Stimulated activated CD8-positive, alpha-beta memory T cell treated with anti-CD3 and anti-CD28 coated beads, Interleukin-15, amount 100 ng/mL, for 1 hour (primary cell): ENCODE data around the gene MAML3.
"Not testable (repeated sequence)": the region's sequence is repeated elsewhere in the genome, so short reads cannot be mapped to it uniquely, and the experiment has no call there.

Source experiments
- DNase-seq: peaks from one replicate; pipeline ENCODE4 v3.0.0-alpha.2; 2020; ENCODE audit warnings: low read depth

The MAML3 gene

GRCh38 chr4:139725236-139725635 lies 428.7 kb downstream of the MAML3 start:
- no peak for DNase-seq

DNA sequence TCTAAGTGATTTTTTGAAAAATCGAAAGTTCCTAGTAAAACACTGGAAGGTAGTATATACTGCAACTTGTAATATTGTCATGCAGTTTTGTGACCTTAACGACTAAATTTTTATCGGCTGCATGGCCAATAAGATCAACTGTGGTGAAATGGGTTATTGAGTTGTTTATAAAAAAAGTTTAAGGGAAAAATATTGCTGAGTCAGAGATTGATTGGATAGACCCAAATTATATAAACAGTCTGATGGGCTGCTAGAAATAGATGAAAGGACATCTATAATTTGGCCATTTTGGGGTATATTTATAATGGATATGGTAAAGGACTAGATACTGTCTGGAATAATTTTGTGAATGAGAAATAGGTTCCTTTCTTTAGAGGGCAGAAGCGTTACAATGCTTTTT lies 432.2 kb downstream of the MAML3 start:
- no peak for DNase-seq

- DNase-seq: no peak
Measured at GRCh38 chr4:139720806-139721205, 433.2 kb downstream of the MAML3 start.

DNA sequence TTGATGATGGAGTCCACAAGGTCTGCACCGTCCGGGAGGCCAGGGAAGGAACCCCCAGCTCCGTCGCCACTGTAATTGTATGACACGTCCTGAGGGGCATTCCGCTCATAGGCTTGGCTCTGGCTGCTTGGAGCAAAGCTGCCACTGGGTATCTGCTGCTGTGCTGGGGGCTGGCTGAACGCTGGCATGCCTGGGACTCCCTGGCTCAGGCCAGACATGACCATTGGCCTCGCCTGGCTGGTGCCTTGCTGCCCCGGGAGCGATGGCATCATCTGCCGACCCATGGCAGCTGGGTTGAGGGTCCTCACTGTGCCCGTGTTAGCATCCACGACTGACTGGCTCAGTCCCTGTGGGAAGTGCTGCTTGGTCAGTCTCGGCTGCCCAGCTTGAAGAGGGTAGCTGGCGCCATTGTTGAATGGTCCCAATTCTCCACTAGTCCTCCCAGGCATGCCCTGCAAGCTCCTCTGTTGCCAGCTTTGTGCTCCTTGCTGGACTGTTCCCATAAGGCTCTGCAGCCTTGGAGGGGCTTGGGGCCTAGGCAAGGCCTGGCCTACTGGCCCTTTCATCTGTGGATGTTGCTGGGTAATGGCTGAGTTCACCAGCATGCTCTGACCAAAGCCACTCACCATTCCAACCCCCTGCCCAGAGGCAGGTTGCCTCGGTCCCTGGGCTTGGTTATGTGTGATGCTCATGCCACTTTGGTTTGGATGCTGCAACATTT lies 434.4 kb downstream of the MAML3 start:
- no peak for DNase-seq

DNA sequence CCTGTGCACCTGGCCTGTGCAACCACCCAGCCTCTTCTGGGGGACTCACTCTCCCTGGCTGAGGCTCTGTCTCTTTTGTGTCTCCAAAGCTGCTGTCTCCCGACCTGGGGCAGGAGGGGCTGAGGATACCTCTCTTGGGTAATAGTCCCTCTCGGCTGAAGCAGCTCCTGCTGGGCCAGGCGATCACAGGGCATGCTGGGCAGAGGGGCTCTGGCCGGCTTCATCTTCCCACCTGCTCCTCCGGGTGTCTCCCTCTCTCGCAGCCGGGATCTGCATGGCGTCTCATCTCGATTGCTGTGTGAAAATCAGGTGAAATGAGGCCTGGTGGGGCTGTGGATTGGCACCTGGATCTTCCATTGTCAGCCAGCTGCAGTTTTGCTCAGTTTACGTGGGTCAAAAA lies 435.2 kb downstream of the MAML3 start:
- DNase-seq: no peak

GRCh38 chr4:139718358-139718757 lies 435.6 kb downstream of the MAML3 start:
- no peak for DNase-seq

DNA sequence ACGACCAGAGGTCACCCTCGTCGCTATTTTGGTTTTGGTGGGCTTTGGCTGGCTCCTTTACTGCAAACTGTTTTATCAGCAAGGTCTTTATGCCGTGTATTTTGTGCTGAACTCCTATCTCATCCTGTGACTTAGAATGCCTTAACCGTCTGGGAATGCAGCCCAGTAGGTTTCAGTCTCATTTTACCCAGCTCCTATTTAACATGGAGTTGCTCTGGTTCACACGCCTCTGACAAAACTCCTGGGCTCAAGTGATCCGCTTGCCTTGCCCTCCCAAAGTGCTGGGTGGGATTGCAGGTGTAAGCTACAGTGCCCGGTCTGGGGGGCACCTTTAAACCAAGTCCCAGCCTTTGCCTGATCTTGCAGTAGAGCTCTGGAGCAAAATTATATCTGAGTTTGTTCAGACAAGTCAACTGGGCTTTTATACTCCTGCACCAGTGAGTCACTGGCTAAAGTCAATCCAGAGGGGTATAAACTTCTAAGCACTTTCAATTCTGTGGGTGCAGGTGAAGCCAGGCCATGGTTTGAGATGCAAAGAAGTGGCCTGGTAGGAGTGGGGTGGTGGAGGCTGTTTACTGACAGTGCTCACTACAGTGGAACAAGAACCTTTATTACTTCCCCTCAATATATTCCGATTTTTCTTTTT lies 438.1 kb downstream of the MAML3 start:
- DNase-seq: no peak

GRCh38 chr4:139712882-139713281 lies 441.1 kb downstream of the MAML3 start:
- DNase-seq: no peak

- DNase-seq: no peak
Measured at GRCh38 chr4:139711461-139711860, 442.5 kb downstream of the MAML3 start.

- no peak for DNase-seq
Measured at GRCh38 chr4:139710073-139710472, 443.9 kb downstream of the MAML3 start.

- DNase-seq: no peak
Measured at GRCh38 chr4:139709660-139710059, 444.3 kb downstream of the MAML3 start.

DNA sequence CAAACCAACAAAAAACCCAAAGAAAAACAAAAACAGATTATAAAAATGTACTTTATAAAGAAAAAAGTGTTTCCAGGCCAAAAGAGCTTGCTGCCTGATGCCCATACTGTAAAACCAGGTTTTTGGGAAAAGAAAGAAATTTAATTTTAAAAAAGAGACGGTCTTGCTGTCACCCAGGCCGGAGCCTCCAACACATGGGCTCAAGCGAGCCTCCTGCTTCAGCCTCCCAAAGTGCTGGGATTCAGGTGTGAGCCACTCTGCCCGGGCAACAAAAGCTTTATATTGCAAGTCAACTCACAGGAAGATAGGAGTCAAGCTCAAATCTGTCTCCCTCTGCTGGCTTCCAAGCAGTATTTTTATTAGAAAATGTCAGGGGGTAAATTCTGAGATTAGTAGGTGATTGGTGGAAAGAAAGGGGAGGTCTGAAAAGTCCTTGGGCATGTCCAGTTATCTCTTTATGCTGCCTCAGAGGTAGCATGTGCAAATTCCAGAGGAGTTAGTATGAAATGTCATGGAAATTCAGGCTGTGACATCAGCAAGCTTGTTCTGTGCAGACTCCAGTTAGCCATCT lies 449.0 kb downstream of the MAML3 start:
- no peak for DNase-seq

DNA sequence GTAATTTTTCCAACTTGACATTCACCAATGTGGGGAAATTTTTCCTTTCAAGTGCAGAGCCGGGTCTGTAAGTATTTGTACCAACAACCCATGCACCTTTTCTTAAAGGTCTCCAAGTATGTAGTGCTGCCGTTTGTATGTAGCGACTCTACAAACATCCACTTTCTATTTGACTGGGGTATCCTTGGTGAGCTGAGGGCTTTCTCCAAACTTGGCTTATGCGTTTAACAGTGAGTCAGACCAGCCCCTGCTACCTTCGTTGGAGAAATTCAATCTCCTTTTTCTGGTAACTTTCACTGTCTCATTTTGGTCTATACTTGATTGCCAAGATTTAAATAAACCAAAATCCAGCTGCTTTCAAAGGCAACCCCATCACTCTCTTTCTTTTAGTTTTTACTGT lies 453.4 kb downstream of the MAML3 start:
- no peak for DNase-seq

DNA sequence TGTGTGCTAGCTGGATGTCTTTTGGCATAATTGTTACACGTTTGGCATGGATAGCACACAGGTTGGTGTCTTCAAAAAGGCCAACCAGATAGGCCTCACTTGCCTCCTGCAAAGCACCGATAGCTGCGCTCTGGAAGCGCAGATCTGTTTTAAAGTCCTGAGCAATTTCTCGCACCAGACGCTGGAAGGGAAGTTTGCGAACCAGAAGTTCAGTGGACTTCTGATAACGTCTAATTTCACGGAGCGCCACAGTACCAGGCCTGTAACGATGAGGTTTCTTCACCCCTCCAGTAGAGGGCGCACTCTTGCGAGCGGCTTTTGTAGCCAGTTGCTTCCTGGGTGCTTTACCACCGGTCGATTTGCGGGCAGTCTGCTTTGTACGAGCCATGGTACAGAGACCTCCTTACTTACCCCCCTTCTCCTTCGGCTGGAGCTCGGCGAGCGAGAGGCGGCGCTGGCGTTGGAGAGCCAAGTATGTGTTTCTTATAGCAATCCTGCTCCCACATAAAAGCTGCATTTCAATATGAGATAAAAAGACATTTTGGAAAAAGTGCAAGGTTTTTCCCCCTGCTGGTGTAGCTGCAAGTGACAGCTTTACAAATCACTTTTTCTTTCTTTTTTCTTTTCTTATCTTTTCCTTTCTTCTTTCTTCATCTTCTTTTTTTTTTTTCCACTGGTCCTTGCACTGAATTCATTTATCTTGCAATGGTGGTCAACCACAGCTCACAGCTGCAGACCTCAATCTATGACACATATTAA lies 455.6 kb downstream of the MAML3 start:
- not testable (repeated sequence) for DNase-seq

DNA sequence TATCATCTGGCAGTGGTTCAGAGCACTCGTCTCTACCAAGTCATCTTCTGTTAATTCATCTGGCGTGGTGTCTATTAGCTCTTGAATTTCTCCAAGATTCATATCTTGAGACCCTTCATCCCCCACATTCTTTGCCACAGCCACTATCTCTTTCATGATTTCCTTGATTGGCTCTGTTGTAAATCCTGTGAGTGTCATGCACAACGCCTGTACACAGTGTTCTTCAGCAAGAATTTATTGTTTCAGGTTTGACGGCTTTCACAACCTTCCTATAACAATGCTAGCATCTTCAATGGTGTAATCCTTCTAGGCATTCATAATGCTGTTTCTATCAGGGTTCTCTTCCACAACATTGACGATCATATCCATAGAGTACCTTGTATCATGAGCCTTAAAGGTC lies 457.5 kb downstream of the MAML3 start:
- no peak for DNase-seq

DNA sequence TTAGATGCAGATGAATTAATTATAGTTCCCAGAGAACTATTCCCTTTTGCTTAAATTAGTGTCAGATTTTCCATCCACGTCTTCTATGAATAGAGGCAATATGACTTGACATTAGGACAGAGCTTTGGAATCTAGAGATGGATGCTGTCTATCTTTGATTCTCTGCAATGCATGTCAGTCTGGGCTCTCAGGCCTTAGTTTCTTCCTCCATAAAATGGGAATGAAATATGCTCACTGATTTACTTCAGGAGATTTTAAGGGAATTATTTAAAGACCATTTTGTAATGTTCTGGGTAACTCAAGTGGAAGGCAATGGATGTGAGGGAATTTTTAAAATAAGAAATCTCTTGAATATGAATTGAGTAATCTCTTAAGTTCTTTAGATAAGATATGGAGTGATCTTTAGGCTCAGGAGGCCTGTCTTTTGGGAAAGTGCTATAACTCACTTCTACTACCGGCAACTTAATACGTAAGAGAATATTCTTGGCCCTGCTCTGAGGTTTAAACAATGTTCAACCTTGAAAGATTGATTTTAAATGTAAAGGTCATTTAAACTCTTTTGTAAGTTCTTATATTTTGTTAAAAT lies 459.4 kb downstream of the MAML3 start:
- no peak for DNase-seq

DNA sequence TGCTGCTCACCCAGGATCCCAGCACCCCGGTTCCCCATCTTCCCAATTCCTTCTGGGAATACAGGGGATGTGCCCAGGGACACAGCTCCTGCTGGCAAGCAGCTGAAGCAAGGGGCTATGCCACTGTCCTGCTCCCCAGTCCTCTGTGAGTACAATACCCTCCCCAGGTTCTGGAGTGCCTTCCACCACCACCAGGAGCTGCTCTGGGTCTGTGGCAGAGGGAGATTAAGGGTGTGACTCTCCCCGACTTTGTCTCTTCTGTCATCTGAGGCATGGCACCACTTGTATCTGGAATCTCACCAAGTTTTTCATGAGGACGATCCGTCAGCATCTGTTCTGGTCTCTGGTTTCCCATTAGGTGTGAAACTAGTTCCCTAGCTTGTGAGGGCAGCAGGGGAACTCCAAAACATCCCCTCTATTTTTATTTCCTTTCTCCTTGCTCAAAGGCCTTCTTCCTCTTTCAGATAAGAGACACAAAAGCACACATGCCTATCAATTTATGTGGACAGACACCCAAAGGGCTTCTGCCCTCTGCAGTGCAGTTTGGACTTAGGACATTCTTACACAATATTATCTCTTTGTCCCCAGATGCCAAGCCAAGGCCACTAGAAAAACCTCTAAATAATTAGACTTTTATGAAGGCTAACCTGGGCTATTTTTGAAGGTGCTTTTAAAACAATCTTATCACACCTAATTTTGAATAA lies 461.5 kb downstream of the MAML3 start:
- no peak for DNase-seq

DNA sequence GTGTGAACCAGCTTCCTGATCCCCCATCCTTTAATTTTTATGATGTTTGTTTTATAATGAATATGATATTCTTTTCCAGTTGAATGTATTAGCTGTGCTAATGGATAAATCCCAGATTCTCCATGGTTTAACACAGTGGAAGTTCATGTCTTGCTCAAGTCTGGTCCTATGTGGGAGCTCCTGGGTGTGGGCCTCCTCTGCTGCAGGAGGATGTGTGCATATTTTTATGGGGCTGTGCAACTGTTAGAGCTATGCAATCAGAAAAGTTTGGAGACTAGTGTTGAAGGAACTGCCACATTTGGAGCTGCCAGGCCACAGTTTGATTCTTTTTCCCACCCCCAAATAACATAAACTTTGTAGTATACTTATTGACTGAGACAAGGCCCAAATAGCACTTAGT lies 463.6 kb downstream of the MAML3 start:
- no peak for DNase-seq

DNA sequence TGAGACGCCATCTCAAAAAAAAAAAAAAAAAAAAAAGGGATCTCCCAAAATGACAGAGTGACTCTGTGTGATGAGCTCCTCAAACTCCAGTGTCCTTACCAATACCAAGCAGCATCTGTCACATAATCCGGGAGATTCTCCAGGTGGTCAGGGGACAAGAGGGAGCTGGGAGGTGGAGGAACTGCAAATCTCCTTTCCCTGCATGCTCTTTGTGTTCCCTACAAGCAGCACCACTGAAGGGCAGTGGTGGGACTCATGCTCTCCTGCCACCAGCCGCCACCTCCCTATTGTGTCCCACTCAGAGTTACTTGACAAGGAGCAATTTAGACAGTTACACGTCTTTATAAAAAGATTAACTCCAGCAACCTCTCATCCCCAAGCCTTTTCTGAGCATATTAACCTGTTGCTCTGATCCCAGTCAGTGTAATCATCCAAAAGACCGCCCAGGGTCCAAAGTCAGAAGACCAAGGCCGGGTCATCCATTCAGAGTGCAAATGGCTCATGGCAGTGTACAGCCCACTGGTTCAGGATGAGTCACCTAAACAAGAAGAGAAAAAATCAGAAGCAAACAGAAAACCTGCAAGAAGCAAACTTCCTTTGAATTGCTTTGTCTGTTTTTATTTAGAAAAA lies 464.8 kb downstream of the MAML3 start:
- no peak for DNase-seq

- DNase-seq: no peak
Measured at GRCh38 chr4:139686988-139687387, 467.0 kb downstream of the MAML3 start.

DNA sequence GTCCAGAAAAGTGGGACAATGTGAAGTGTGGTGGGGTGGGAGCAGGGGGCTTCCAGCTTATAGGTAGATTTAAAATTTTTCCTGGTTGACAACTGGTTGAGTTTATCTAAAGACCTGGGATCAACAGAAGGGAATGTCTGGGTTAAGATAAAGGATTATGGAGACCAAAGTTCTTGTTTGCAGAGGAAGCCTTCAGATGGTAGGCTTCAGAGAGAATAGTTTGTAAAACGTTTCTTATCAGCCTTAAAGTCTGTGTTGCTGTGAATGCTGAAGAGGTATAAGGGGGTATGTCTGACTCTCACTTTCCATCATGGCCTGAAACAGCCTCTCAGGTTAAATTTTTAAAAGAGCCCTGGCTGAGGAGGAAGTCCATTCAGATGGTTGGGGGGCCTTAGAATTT lies 467.9 kb downstream of the MAML3 start:
- no peak for DNase-seq
